Karpas-422 (cell line): ENCODE measurements around the gene SPSB4. TPM values are rescaled to one million over a fixed set of nuclear protein-coding genes. Genes with fewer than 3 reads are reported as not detected.
"Not testable (repeated sequence)": the region's sequence is repeated elsewhere in the genome, so short reads cannot be mapped to it uniquely, and the experiment has no call there.

Source experiments
- DNase-seq: peaks from one replicate; pipeline ENCODE4 v3.0.0-alpha.2; 2015
- H2AFZ ChIP-seq: fragments of 200-600 bp; sonication (generic); 2 replicates; pipeline ENCODE4 v1.6.1; 2014; ENCODE audit warnings: antibody characterized with exemption, low read length, mixed read lengths
- H3K27ac ChIP-seq: fragments of 200-600 bp; sonication (generic); 2 replicates; pipeline ENCODE4 v1.5.1; 2014; ENCODE audit warnings: mild to moderate bottlenecking, low read length, moderate library complexity
- H3K27me3 ChIP-seq: fragments of 200-600 bp; sonication (generic); 2 replicates; pipeline ENCODE4 v1.6.1; 2014; ENCODE audit warnings: low read length, mixed read lengths
- H3K36me3 ChIP-seq: fragments of 200-600 bp; sonication (generic); 2 replicates; pipeline ENCODE4 v1.6.1; 2014; ENCODE audit warnings: low read length, mixed read lengths; ENCODE audit not compliant: insufficient read depth
- H3K4me1 ChIP-seq: fragments of 200-600 bp; sonication (generic); 2 replicates; pipeline ENCODE4 v1.6.1; 2014; ENCODE audit warnings: mild to moderate bottlenecking, low read length, mixed read lengths
- H3K4me2 ChIP-seq: fragments of 200-600 bp; sonication (generic); 2 replicates; pipeline ENCODE4 v1.6.1; 2014; ENCODE audit warnings: low read length, low read depth, mild to moderate bottlenecking; ENCODE audit not compliant: poor library complexity, severe bottlenecking
- H3K4me3 ChIP-seq: fragments of 200-600 bp; sonication (generic); 2 replicates; pipeline ENCODE4 v1.5.1; 2014; ENCODE audit warnings: mild to moderate bottlenecking, antibody characterized with exemption, low read length, mixed read lengths
- H3K79me2 ChIP-seq: fragments of 200-600 bp; sonication (generic); 2 replicates; pipeline ENCODE4 v1.6.1; 2014; ENCODE audit warnings: mild to moderate bottlenecking, low read length, mixed read lengths
- H3K9ac ChIP-seq: fragments of 200-600 bp; sonication (generic); 2 replicates; pipeline ENCODE4 v1.6.0; 2014; ENCODE audit warnings: low read length
- H3K9me2 ChIP-seq: fragments of 200-600 bp; sonication (generic), shearing (Covaris generic); replicated peaks from 2 replicates; pipeline ENCODE4 v1.6.0; 2014; ENCODE audit warnings: mild to moderate bottlenecking, low read length, moderate library complexity; ENCODE audit not compliant: insufficient read depth
- H3K9me3 ChIP-seq: fragments of 300-700, 200-600 bp; sonication (generic); 2 replicates; pipeline ENCODE4 v1.6.1; 2014; ENCODE audit warnings: low read length, mixed read lengths
- H4K20me1 ChIP-seq: fragments of 200-600 bp; sonication (generic); 2 replicates; pipeline ENCODE4 v1.6.1; 2014; ENCODE audit warnings: mild to moderate bottlenecking, antibody characterized with exemption, low read length, low read depth; ENCODE audit not compliant: insufficient read depth
- total RNA-seq: library from RNA; depleted of rRNA; stranded (reverse); fragments of >200 nt; shearing (Covaris generic); gene quantifications from 2 replicates; pipeline ENCODE4 v1.2.3, GENCODE V29; 2014; ENCODE audit warnings: low replicate concordance; rRNA removed

SPSB4 gene
- not detected in 2 replicates for total RNA-seq

GRCh38 chr3:141050576-141051442 is at the start of gene SPSB4:
Gene SPSB4 (plus strand): TSS chr3:141051347. CDS start chr3:141066105, 14,758 bp downstream.
- no peak within 1 kb of the TSS for H3K27ac ChIP-seq
- no peaks in the 10 kb centered on the region for H3K9me3 ChIP-seq
- H3K9me2 ChIP-seq: no peaks in the 10 kb centered on the region
- no peaks in the 10 kb centered on the region for H3K36me3 ChIP-seq
- no peak within 1 kb of the TSS for H2AFZ ChIP-seq
- H3K27me3 ChIP-seq: no peaks in the 10 kb centered on the region
- H3K4me2 ChIP-seq: no peak within 1 kb of the TSS
- DNase-seq: no peak
- H3K4me1 ChIP-seq: no peaks in the 10 kb centered on the region
- no peak within 1 kb of the TSS for H3K4me3 ChIP-seq
- H3K9ac ChIP-seq: no peak within 1 kb of the TSS
- H3K79me2 ChIP-seq: no peaks in the 10 kb centered on the region
- no peaks in the 10 kb centered on the region for H4K20me1 ChIP-seq

- Histone ChIP-seq H3K36me3 (no peaks in the 10 kb centered on the region), H3K79me2 (no peaks in the 10 kb centered on the region), H3K4me1 (no peaks in the 10 kb centered on the region), H3K4me2 (no peak overlapping the region), H3K9me2 (no peaks in the 10 kb centered on the region), H3K27ac (no peak overlapping the region), H3K4me3 (no peak overlapping the region), H3K9ac (no peak overlapping the region), H2AFZ (no peak overlapping the region), H3K27me3 (no peaks in the 10 kb centered on the region), H4K20me1 (no peaks in the 10 kb centered on the region), H3K9me3 (no peaks in the 10 kb centered on the region)
- no peak for DNase-seq
Measured at GRCh38 chr3:141006344-141006743, 44.8 kb upstream of the SPSB4 start.

GRCh38 chr3:141009496-141009895 is 41.7 kb upstream of the SPSB4 start:
- H3K9me2 ChIP-seq: no peaks in the 10 kb centered on the region
- no peaks in the 10 kb centered on the region for H3K27me3 ChIP-seq
- no peak overlapping the region for H3K4me2 ChIP-seq
- H3K9ac ChIP-seq: no peak overlapping the region
- H3K79me2 ChIP-seq: no peaks in the 10 kb centered on the region
- no peaks in the 10 kb centered on the region for H3K4me1 ChIP-seq
- H4K20me1 ChIP-seq: no peaks in the 10 kb centered on the region
- no peaks in the 10 kb centered on the region for H3K36me3 ChIP-seq
- no peak overlapping the region for H3K27ac ChIP-seq
- no peaks in the 10 kb centered on the region for H3K9me3 ChIP-seq
- no peak overlapping the region for H2AFZ ChIP-seq
- no peak for DNase-seq
- H3K4me3 ChIP-seq: no peak overlapping the region

GRCh38 chr3:141011232-141011996 is 39.7 kb upstream of the SPSB4 start:
- Histone ChIP-seq H3K4me2 (no peak overlapping the region), H3K79me2 (no peaks in the 10 kb centered on the region), H3K4me3 (no peak overlapping the region), H3K9ac (no peak overlapping the region), H3K36me3 (no peaks in the 10 kb centered on the region), H2AFZ (no peak overlapping the region), H3K9me2 (no peaks in the 10 kb centered on the region), H3K9me3 (no peaks in the 10 kb centered on the region), H3K27ac (no peak overlapping the region), H3K27me3 (no peaks in the 10 kb centered on the region), H4K20me1 (no peaks in the 10 kb centered on the region), H3K4me1 (no peaks in the 10 kb centered on the region)
- DNase-seq: peak; percentile 91

- H3K27me3 ChIP-seq: no peaks in the 10 kb centered on the region
- H2AFZ ChIP-seq: no peak overlapping the region
- H3K27ac ChIP-seq: no peak overlapping the region
- no peaks in the 10 kb centered on the region for H3K36me3 ChIP-seq
- no peaks in the 10 kb centered on the region for H3K4me1 ChIP-seq
- no peak overlapping the region for H3K4me3 ChIP-seq
- no peaks in the 10 kb centered on the region for H3K9me2 ChIP-seq
- no peaks in the 10 kb centered on the region for H3K9me3 ChIP-seq
- H3K9ac ChIP-seq: no peak overlapping the region
- H4K20me1 ChIP-seq: no peaks in the 10 kb centered on the region
- H3K4me2 ChIP-seq: no peak overlapping the region
- no peak for DNase-seq
- H3K79me2 ChIP-seq: no peaks in the 10 kb centered on the region
Measured at GRCh38 chr3:141011997-141012262, 39.2 kb upstream of the SPSB4 start.

- no peak overlapping the region for H3K4me3 ChIP-seq
- no peak overlapping the region for H3K9ac ChIP-seq
- no peaks in the 10 kb centered on the region for H3K4me1 ChIP-seq
- no peak overlapping the region for H3K4me2 ChIP-seq
- H4K20me1 ChIP-seq: no peaks in the 10 kb centered on the region
- no peaks in the 10 kb centered on the region for H3K9me2 ChIP-seq
- H2AFZ ChIP-seq: no peak overlapping the region
- no peaks in the 10 kb centered on the region for H3K9me3 ChIP-seq
- no peaks in the 10 kb centered on the region for H3K27me3 ChIP-seq
- no peaks in the 10 kb centered on the region for H3K79me2 ChIP-seq
- no peak for DNase-seq
- no peak overlapping the region for H3K27ac ChIP-seq
- no peaks in the 10 kb centered on the region for H3K36me3 ChIP-seq
Measured at GRCh38 chr3:141012571-141012970, 38.6 kb upstream of the SPSB4 start.

- H2AFZ ChIP-seq: no peak overlapping the region
- H3K9me3 ChIP-seq: no peaks in the 10 kb centered on the region
- no peaks in the 10 kb centered on the region for H3K4me1 ChIP-seq
- H4K20me1 ChIP-seq: no peaks in the 10 kb centered on the region
- H3K27me3 ChIP-seq: no peaks in the 10 kb centered on the region
- no peaks in the 10 kb centered on the region for H3K79me2 ChIP-seq
- no peak overlapping the region for H3K4me2 ChIP-seq
- H3K9me2 ChIP-seq: no peaks in the 10 kb centered on the region
- no peak for DNase-seq
- H3K9ac ChIP-seq: no peak overlapping the region
- no peak overlapping the region for H3K4me3 ChIP-seq
- no peak overlapping the region for H3K27ac ChIP-seq
- H3K36me3 ChIP-seq: no peaks in the 10 kb centered on the region
Measured at GRCh38 chr3:141015481-141015880, 35.7 kb upstream of the SPSB4 start.

GRCh38 chr3:141017366-141018322 is 33.5 kb upstream of the SPSB4 start:
- not testable (repeated sequence) for DNase-seq, H3K4me3 ChIP-seq, H3K79me2 ChIP-seq, H3K4me2 ChIP-seq, H3K36me3 ChIP-seq, H3K9me3 ChIP-seq, H3K9ac ChIP-seq, H3K4me1 ChIP-seq, H3K27ac ChIP-seq, H3K9me2 ChIP-seq, H3K27me3 ChIP-seq, H2AFZ ChIP-seq, H4K20me1 ChIP-seq
